SK-N-MC (cell line): ENCODE data around the gene RPIA.
A peak's percentile ranks its signal among the peaks of the same experiment; 100 is the strongest.

Source experiments
- DNase-seq: peaks from one replicate; pipeline ENCODE4 v3.0.0-alpha.2; 2011; ENCODE audit warnings: low read depth, low spot score
- H3K27ac ChIP-seq: fragments of 200-600 bp; sonication (generic); 2 replicates; pipeline ENCODE4 v1.5.1; 2016; ENCODE audit warnings: mixed run types
- H3K36me3 ChIP-seq: fragments of 200-600 bp; sonication (generic); 2 replicates; pipeline ENCODE4 v1.6.1; 2017; ENCODE audit warnings: antibody characterized with exemption, low read length, mixed read lengths; ENCODE audit not compliant: insufficient read depth
- H3K4me3 ChIP-seq: fragments of 200-600 bp; sonication (generic); 2 replicates; pipeline ENCODE4 v1.5.1; 2016
- H3K9ac ChIP-seq: fragments of 200-600 bp; sonication (generic); 2 replicates; pipeline ENCODE4 v1.8.0; 2017; ENCODE audit warnings: mixed run types, mixed read lengths; ENCODE audit not compliant: insufficient read length
- H3K9me3 ChIP-seq: fragments of 200-600 bp; sonication (generic); 2 replicates; pipeline ENCODE4 v1.6.1; 2017; ENCODE audit warnings: low read depth, mild to moderate bottlenecking, antibody characterized with exemption, low read length, moderate library complexity, mixed read lengths
- EZH2 ChIP-seq: fragments of 200-600 bp; sonication (generic); IDR thresholded peaks from one replicate; pipeline ENCODE4 v1.6.1; 2017; ENCODE audit warnings: antibody characterized with exemption
- FOXP2 ChIP-seq: optimal IDR thresholded peaks from 2 replicates; pipeline ENCODE3; 2011; ENCODE audit warnings: mild to moderate bottlenecking, moderate library complexity; ENCODE audit not compliant: insufficient read depth; ENCODE audit errors: extremely low read length, control extremely low read depth
- POLR2AphosphoS5 ChIP-seq: IDR thresholded peaks from 2 replicates; pipeline ENCODE4 v1.6.1; 2012; ENCODE audit warnings: mild to moderate bottlenecking, low read depth, low read length, borderline replicate concordance

RPIA gene

GRCh38 chr2:88735133-88735532, 43.7 kb downstream of the RPIA start:
- TF ChIP-seq FOXP2 = no peak
- Histone ChIP-seq H3K36me3 (peaks cover 20% of the 10 kb centered on the region; the same call in 1 of the 2 replicates), H3K27ac (no peak overlapping the region), H3K9ac (no peak overlapping the region), H3K4me3 (no peak overlapping the region), H3K9me3 (no peaks in the 10 kb centered on the region)
- DNase-seq = no peak

- Histone ChIP-seq H3K36me3 (peaks cover 26% of the 10 kb centered on the region), H3K4me3 (no peak overlapping the region), H3K27ac (no peak overlapping the region), H3K9me3 (no peaks in the 10 kb centered on the region), H3K9ac (no peak overlapping the region)
- DNase-seq = no peak
- TF ChIP-seq POLR2AphosphoS5 = no peak
- TF ChIP-seq FOXP2 = no peak
- no peak for TF ChIP-seq EZH2
Observed at GRCh38 chr2:88735853-88736252, 44.4 kb downstream of the RPIA start.

GRCh38 chr2:88736437-88736836, 45.0 kb downstream of the RPIA start:
- H3K9me3 ChIP-seq = no peaks in the 10 kb centered on the region
- TF ChIP-seq POLR2AphosphoS5 (no peak), FOXP2 (no peak), EZH2 (no peak)
- H3K9ac ChIP-seq = no peak overlapping the region
- no peak overlapping the region for H3K27ac ChIP-seq
- no peak for DNase-seq
- H3K4me3 ChIP-seq = no peak overlapping the region
- H3K36me3 ChIP-seq = peaks cover 32% of the 10 kb centered on the region

- TF ChIP-seq POLR2AphosphoS5 (no peak), FOXP2 (no peak), EZH2 (no peak)
- Histone ChIP-seq H3K9ac (no peak overlapping the region), H3K4me3 (no peak overlapping the region), H3K9me3 (no peaks in the 10 kb centered on the region), H3K36me3 (peaks cover 39% of the 10 kb centered on the region), H3K27ac (no peak overlapping the region)
- DNase-seq = no peak
Observed at GRCh38 chr2:88737385-88737784, 45.9 kb downstream of the RPIA start.

- Histone ChIP-seq H3K9me3 (no peaks in the 10 kb centered on the region), H3K4me3 (no peak overlapping the region), H3K9ac (no peak overlapping the region), H3K27ac (no peak overlapping the region), H3K36me3 (peaks cover 48% of the 10 kb centered on the region)
- DNase-seq = no peak
- TF ChIP-seq POLR2AphosphoS5 (no peak), EZH2 (no peak), FOXP2 (no peak)
Observed at GRCh38 chr2:88738271-88738670, 46.8 kb downstream of the RPIA start.

GRCh38 chr2:88739985-88740600, 48.6 kb downstream of the RPIA start:
- TF ChIP-seq EZH2 = no peak
- TF ChIP-seq FOXP2 = no peak
- TF ChIP-seq POLR2AphosphoS5 = no peak
- Histone ChIP-seq H3K27ac (no peak overlapping the region), H3K36me3 (peaks cover 66% of the 10 kb centered on the region), H3K4me3 (no peak overlapping the region), H3K9ac (no peak overlapping the region), H3K9me3 (no peaks in the 10 kb centered on the region)
- peak; percentile 12 for DNase-seq

- Histone ChIP-seq H3K36me3 (peaks cover 58% of the 10 kb centered on the region), H3K9me3 (no peaks in the 10 kb centered on the region), H3K9ac (no peak overlapping the region), H3K27ac (no peak overlapping the region), H3K4me3 (no peak overlapping the region)
- DNase-seq = no peak
- TF ChIP-seq POLR2AphosphoS5 = no peak
- no peak for TF ChIP-seq FOXP2
- TF ChIP-seq EZH2 = no peak
Observed at GRCh38 chr2:88746929-88747490, 55.5 kb downstream of the RPIA start.

- Histone ChIP-seq H3K4me3 (no peak overlapping the region), H3K36me3 (peaks cover 49% of the 10 kb centered on the region), H3K9me3 (no peaks in the 10 kb centered on the region), H3K27ac (no peak overlapping the region), H3K9ac (no peak overlapping the region)
- no peak for DNase-seq
- TF ChIP-seq POLR2AphosphoS5 (no peak), FOXP2 (no peak), EZH2 (no peak)
Observed at GRCh38 chr2:88747990-88748389, 56.5 kb downstream of the RPIA start.

- no peak overlapping the region for H3K4me3 ChIP-seq
- H3K36me3 ChIP-seq = peaks cover 15% of the 10 kb centered on the region
- H3K9me3 ChIP-seq = no peaks in the 10 kb centered on the region
- no peak for DNase-seq
- H3K27ac ChIP-seq = no peak overlapping the region
- TF ChIP-seq POLR2AphosphoS5 = no peak
- TF ChIP-seq EZH2 = no peak
- no peak for TF ChIP-seq FOXP2
- H3K9ac ChIP-seq = no peak overlapping the region
Observed at GRCh38 chr2:88751768-88752167, 60.3 kb downstream of the RPIA start.
